ENCODE measurements around the gene SMC1B.
A peak's percentile ranks its signal among the peaks of the same experiment; 100 is the strongest.

SMC1B gene

GRCh38 chr22:45435544-45436139 lies 22.2 kb upstream of the SMC1B start:
- peak; percentile 61 to 85 for DNase-seq (ENCODE audit: low read depth in 1 of 2, low spot score in 1 of 2)
- in situ Hi-C loops (cut with HindIII; ENCODE audit: low pct_unique_long_range_greater_than_20kb, low sequenced_read_pairs): no loop called here
- TF ChIP-seq JUND (IDR thresholded peaks at IDR 0.05; ENCODE audit: low read depth): no peak

GRCh38 chr22:45434981-45435380 lies 21.6 kb upstream of the SMC1B start:
- TF ChIP-seq JUND (IDR thresholded peaks at IDR 0.05; ENCODE audit: low read depth): no peak
- DNase-seq (ENCODE audit: low read depth in 1 of 2, low spot score in 1 of 2): no peak
- in situ Hi-C loops (cut with HindIII; ENCODE audit: low pct_unique_long_range_greater_than_20kb, low sequenced_read_pairs): no loop called here

- TF ChIP-seq JUND (IDR thresholded peaks at IDR 0.05; ENCODE audit: low read depth): no peak
- in situ Hi-C loops (cut with HindIII; ENCODE audit: low pct_unique_long_range_greater_than_20kb, low sequenced_read_pairs): no loop called here
- no peak for DNase-seq (ENCODE audit: low read depth in 1 of 2, low spot score in 1 of 2)
These were observed 17.5 kb upstream of the SMC1B start for GRCh38 chr22:45430871-45431270.

DNA sequence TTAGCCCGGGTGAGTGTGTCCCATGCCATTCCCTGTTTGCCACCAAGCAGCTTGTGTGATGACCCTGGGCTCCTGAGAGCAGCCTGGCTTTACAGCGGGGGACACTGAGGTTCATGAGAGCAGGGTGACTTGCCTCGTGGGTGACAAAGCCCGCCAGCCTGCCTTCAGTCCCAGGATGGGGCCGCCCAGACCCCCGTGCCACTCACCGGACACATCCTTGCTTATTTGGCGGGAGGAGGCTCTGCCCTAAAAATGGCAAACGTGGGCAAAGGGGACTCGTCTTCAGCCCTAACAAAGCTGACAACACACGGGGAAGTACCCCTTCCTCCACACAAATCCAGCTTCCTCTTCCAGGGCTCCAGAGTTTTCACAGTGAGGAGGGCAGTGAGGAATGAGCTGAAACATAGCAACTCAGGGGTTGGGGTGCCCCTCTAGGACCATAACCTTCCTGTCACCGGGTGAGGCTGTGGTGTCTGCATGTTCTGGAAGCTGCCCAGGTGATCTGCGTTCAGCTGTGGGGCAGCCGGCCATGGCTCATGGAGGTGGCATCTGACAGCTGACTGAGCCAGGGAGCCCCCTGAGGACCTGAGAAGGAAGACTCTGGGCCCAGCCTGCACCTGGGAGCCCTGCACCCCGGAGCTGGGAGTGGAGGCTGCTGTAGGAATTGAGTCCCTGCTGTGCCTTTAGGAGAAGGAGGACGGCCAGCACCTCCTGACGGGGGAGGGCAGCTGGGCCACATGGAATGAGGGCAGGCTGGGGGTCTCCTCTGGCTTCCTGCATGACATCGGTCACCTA lies 16.8 kb upstream of the SMC1B start:
- in situ Hi-C loops (cut with HindIII; ENCODE audit: low pct_unique_long_range_greater_than_20kb, low sequenced_read_pairs): no loop called here
- no peak for TF ChIP-seq JUND (IDR thresholded peaks at IDR 0.05; ENCODE audit: low read depth)
- DNase-seq (ENCODE audit: low read depth in 1 of 2, low spot score in 1 of 2): no peak

- TF ChIP-seq JUND (IDR thresholded peaks at IDR 0.05; ENCODE audit: low read depth): no peak
- DNase-seq (ENCODE audit: low read depth in 1 of 2, low spot score in 1 of 2): no peak
- in situ Hi-C loops (cut with HindIII; ENCODE audit: low pct_unique_long_range_greater_than_20kb, low sequenced_read_pairs): no loop called here
These were observed 16.0 kb upstream of the SMC1B start for GRCh38 chr22:45429424-45429823.

DNA sequence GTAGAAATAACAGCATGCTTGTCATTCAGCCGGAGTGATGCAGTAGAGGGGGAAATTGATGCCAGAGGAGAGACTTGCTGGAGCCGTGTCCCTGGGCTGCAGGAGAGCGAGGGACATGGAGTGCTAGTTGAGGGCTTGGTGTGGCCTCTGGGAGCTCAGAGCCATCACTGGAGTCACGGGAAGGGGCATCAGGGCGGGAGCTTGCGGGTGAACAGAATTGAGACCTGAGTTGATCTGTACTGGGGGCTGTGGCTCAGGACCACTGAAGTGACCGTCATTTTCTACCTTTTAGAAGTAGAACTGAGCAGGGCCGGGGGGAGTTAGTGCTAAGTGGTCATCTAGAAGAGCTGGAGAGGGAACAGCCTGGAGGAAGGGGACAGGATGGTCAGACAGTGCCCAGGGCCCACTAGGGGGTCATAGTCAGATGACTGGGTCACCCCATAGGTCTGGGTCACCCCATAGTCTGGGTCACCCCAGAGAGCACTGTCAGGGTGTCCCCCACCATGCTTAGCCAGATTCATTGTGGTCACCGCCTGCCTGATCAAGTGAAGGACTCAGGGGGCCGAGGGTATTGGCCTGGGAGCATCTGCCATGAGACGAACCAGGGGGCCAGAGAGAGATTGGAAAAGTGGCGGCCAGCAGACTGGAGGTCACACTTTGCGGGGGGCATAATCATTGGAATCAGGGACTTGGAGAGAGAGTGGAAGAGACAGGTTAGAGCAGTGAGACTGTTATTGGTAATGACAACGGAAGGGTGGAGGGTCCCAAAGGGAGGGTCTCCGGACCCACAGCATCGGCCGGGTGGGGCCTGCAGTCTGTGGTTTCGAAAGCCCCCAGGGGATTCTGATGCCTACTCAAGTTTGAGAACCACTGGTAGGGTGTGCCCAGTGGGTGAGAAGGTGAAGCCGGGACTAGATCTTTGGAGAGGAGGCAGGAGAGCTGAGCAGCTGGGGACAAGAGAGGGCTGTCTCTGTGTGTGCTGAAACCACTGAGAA lies 15.3 kb upstream of the SMC1B start:
- in situ Hi-C loops (cut with HindIII; ENCODE audit: low pct_unique_long_range_greater_than_20kb, low sequenced_read_pairs): no loop called here
- no peak for DNase-seq (ENCODE audit: low read depth in 1 of 2, low spot score in 1 of 2)
- no peak for TF ChIP-seq JUND (IDR thresholded peaks at IDR 0.05; ENCODE audit: low read depth)

- in situ Hi-C loops (cut with HindIII; ENCODE audit: low pct_unique_long_range_greater_than_20kb, low sequenced_read_pairs): no loop called here
- TF ChIP-seq JUND (IDR thresholded peaks at IDR 0.05; ENCODE audit: low read depth): no peak
- DNase-seq (ENCODE audit: low read depth in 1 of 2, low spot score in 1 of 2): no peak
These were observed 13.7 kb upstream of the SMC1B start for GRCh38 chr22:45427114-45427513.

- in situ Hi-C loops (cut with HindIII; ENCODE audit: low pct_unique_long_range_greater_than_20kb, low sequenced_read_pairs): no loop called here
- no peak for TF ChIP-seq JUND (IDR thresholded peaks at IDR 0.05; ENCODE audit: low read depth)
- DNase-seq (ENCODE audit: low read depth in 1 of 2, low spot score in 1 of 2): no peak
These were observed 13.0 kb upstream of the SMC1B start for GRCh38 chr22:45426387-45426786.

- no peak for TF ChIP-seq JUND (IDR thresholded peaks at IDR 0.05; ENCODE audit: low read depth)
- in situ Hi-C loops (cut with HindIII; ENCODE audit: low pct_unique_long_range_greater_than_20kb, low sequenced_read_pairs): no loop called here
- DNase-seq (ENCODE audit: low read depth in 1 of 2, low spot score in 1 of 2): no peak
These were observed 12.3 kb upstream of the SMC1B start for GRCh38 chr22:45425531-45426265.

DNA sequence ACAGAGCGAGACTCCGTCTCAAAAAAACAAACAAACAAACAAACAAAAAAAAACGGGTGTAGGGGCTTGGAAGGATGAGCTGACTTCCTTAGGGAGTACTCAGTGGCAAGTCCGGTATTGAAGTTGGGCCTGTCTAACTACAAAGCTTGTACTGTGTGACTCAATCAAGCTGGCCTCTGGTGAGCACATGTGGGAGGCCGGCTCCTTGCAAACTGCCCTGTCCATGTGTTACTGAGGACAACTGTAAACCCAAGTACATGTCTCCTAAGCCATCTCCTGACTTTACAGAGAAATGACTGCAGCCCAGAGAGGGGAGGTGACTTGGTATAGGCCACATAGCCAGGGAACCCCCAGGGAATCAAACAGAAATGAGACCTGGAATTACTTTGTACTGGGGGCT lies 11.7 kb upstream of the SMC1B start:
- no peak for TF ChIP-seq JUND (IDR thresholded peaks at IDR 0.05; ENCODE audit: low read depth)
- DNase-seq (ENCODE audit: low read depth in 1 of 2, low spot score in 1 of 2): no peak
- in situ Hi-C loops (cut with HindIII; ENCODE audit: low pct_unique_long_range_greater_than_20kb, low sequenced_read_pairs): no loop called here

GRCh38 chr22:45424241-45424731 lies 10.9 kb upstream of the SMC1B start:
- no peak for TF ChIP-seq JUND (IDR thresholded peaks at IDR 0.05; ENCODE audit: low read depth)
- no peak for DNase-seq (ENCODE audit: low read depth in 1 of 2, low spot score in 1 of 2)
- in situ Hi-C loops (cut with HindIII; ENCODE audit: low pct_unique_long_range_greater_than_20kb, low sequenced_read_pairs): no loop called here

DNA sequence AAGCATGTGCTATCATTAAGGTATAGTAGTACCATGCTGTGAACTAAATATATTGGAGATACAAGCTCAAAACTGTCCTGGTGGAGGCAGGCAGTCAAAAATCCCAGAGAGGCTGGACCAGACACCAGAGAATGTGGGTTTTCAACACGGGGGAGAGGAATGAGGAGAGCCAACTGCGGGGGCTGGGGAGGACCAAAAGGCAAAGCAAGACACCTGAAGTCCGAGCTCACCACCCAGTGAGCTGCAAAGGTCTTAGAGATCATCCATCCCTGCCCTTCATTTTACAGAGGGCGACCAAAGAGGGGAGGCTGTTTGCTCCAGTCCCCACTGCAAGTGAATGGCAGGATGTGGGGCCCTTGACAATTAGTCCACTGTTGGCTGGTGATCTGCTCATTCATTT lies 10.1 kb upstream of the SMC1B start:
- in situ Hi-C loops (cut with HindIII; ENCODE audit: low pct_unique_long_range_greater_than_20kb, low sequenced_read_pairs): no loop called here
- TF ChIP-seq JUND (IDR thresholded peaks at IDR 0.05; ENCODE audit: low read depth): no peak
- no peak for DNase-seq (ENCODE audit: low read depth in 1 of 2, low spot score in 1 of 2)

All from T47D (cell line).